Coronary artery (tissue), 2 donors: ENCODE results near the gene NRDE2.

Experiments used
- DNase-seq: peaks from one replicate; pipeline ENCODE4 v3.0.0-alpha.2; 2017; ENCODE audit warnings: low spot score
- H3K27ac ChIP-seq, 2 donors: fragments of 200-600 bp; sonication (generic); one replicate each; pipeline ENCODE4 v1.5.1; 2016 to 2019
- H3K4me3 ChIP-seq: fragments of 200-600 bp; sonication (generic); 2 replicates; pipeline ENCODE4 v1.5.1; 2016; ENCODE audit warnings: mild to moderate bottlenecking, moderate library complexity
- TF ChIP-seq, protein P1 (sequence below): fragments of 200-600 bp; sonication (generic); IDR thresholded peaks from one replicate; pipeline ENCODE4 v1.5.1; 2019; ENCODE audit warnings: antibody characterized with exemption

NRDE2 gene

DNA sequence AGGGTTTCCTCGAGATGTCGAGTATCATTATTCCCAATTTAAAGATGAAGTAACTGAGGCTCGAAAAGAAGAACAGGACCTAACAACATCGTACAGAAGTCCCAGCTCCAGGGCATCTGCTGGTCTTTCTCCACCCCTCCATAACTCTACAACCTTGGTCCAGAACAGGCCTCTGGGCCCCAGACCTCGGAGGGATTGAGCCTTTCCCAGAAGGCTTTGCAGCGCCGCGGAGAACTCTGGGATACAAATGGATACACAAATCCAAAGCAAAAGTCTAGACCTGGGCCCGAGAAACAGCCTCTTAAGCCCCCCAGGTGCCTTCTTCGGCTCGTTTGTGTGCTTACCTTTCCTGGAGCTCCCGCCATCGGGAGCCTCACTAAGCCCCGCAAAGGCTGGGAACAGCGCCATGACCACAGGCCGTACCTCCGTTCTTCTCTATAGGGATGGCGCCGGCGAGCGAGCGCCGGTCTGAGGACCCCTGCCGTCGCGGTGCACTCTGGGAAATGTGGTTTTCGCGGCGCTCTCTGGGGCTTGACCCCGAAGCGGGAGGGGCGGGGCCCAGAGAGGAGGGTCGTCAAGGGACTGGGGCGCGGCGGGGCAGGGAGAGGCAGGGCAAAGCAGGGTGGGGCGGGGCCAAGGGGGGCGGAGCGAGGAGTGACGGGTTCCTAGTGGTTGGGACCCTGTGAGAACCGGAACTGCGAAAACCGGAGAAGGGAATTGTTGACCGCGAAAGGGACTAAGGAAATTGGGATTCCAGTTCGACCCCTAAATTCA is at the start of gene NRDE2:
TSS of gene NRDE2 (minus strand) at position 445 of the 774 bp plus-strand sequence. CDS start at position 408, 37 bp downstream.
- TF ChIP-seq, protein P1, sequence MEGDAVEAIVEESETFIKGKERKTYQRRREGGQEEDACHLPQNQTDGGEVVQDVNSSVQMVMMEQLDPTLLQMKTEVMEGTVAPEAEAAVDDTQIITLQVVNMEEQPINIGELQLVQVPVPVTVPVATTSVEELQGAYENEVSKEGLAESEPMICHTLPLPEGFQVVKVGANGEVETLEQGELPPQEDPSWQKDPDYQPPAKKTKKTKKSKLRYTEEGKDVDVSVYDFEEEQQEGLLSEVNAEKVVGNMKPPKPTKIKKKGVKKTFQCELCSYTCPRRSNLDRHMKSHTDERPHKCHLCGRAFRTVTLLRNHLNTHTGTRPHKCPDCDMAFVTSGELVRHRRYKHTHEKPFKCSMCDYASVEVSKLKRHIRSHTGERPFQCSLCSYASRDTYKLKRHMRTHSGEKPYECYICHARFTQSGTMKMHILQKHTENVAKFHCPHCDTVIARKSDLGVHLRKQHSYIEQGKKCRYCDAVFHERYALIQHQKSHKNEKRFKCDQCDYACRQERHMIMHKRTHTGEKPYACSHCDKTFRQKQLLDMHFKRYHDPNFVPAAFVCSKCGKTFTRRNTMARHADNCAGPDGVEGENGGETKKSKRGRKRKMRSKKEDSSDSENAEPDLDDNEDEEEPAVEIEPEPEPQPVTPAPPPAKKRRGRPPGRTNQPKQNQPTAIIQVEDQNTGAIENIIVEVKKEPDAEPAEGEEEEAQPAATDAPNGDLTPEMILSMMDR: no peak

GRCh38 chr14:90381011-90381786 is 49.5 kb upstream of the NRDE2 start:
- TF ChIP-seq, protein P1: no peak
- Histone ChIP-seq H3K27ac (peak overlapping the region; percentile 99), H3K4me3 (peak overlapping the region; percentile 78)
- DNase-seq: peak; percentile 75

More for the DNA sequence above, at the start of gene NRDE2:
- Histone ChIP-seq H3K27ac (peak within 1 kb of the TSS; percentile 89), H3K4me3 (peak within 1 kb of the TSS; percentile 85)
- DNase-seq: peak; percentile 98

DNA sequence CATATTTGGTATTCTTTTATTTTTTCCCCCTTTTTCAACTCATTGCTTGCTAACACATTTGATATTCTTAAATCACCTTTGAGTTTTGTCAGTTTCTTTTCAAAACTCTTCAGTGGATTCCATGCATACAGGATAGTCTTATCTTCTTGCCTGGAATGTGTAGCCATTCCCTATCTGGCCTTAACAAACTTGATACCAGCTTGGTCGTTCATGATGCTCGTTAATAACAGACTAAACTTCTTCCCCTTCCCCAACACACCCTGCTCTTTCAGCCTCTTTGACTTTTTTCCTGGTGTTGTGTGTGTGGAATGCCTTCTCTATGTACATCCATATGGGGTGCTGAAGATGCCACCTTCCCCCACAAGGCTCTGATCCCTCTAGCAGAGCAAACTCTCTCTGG is 47.4 kb upstream of the NRDE2 start:
- TF ChIP-seq, protein P1: no peak
- Histone ChIP-seq H3K4me3 (no peak overlapping the region), H3K27ac (no peak overlapping the region)
- no peak for DNase-seq

DNA sequence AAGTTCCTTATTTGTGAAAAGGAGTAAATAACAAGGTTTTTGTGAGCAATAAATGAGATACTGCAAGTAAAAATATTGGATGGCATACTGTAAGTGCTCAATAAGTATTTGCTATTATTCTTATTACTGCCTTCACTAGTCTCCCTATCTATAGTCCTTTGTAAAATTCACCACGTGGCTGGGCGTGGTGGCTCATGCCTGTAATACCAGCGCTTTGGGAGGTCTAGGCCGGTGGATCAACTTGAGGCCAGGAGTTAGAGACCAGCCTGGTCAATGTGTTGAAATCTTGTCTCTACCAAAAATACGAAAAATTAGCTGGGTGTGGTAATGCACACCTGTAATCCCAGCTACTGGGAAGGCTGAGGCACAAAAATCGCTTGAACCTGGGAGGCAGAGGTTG is 46.5 kb upstream of the NRDE2 start:
- H3K27ac ChIP-seq: no peak overlapping the region
- no peak for DNase-seq
- TF ChIP-seq, protein P1: no peak

GRCh38 chr14:90375934-90376333 is 44.2 kb upstream of the NRDE2 start:
- TF ChIP-seq, protein P1: no peak
- Histone ChIP-seq H3K27ac (no peak overlapping the region), H3K4me3 (no peak overlapping the region)
- no peak for DNase-seq

More for the DNA sequence above, 46.5 kb upstream of the NRDE2 start:
- no peak overlapping the region for H3K4me3 ChIP-seq

GRCh38 chr14:90374813-90375212 is 43.1 kb upstream of the NRDE2 start:
- Histone ChIP-seq H3K4me3 (no peak overlapping the region), H3K27ac (no peak overlapping the region)
- no peak for DNase-seq
- TF ChIP-seq, protein P1: no peak
